Tibial nerve (tissue), 4 donors: Measurements from ENCODE around the gene DNM3. TPM values are rescaled to one million over a fixed set of nuclear protein-coding genes. Genes with fewer than 3 reads are reported as not detected.

Experiments
- DNase-seq, 2 donors: peaks; one replicate each; pipeline ENCODE4 v3.0.0-alpha.2; 2019; ENCODE audit warnings: low spot score in 2 of 2
- H3K27ac ChIP-seq, 4 donors: fragments of 200-600 bp; sonication (generic) in 3 of 4; one replicate each; pipeline ENCODE4 v1.5.1; 2017 to 2019; ENCODE audit warnings: mild to moderate bottlenecking in 1 of 4
- H3K27me3 ChIP-seq, 2 donors: fragments of 200-600 bp; sonication (generic) in 1 of 2; one replicate each; pipeline versions ENCODE4 v1.5.1 to v1.6.0; 2017 to 2019
- H3K36me3 ChIP-seq, 3 donors: fragments of 200-600 bp; sonication (generic); one replicate each; pipeline ENCODE4 v1.5.1; 2018 to 2019
- H3K4me1 ChIP-seq, 4 donors: fragments of 200-600 bp; sonication (generic) in 3 of 4; one replicate each; pipeline ENCODE4 v1.5.1; 2017 to 2019
- H3K4me3 ChIP-seq, 4 donors: fragments of 200-600 bp; sonication (generic) in 3 of 4; one replicate each; pipeline ENCODE4 v1.5.1; 2017 to 2019; ENCODE audit warnings: mild to moderate bottlenecking in 1 of 4, moderate library complexity in 1 of 4
- H3K9me3 ChIP-seq, 4 donors: fragments of 200-600 bp; sonication (generic) in 3 of 4; one replicate each; pipeline ENCODE4 v1.5.1; 2017 to 2019
- CTCF ChIP-seq, 5 experiments: fragments of 200-600 bp in 3 of 5; fragments of 450-650 bp in 2 of 5; sonication (generic) in 3 of 5; IDR thresholded peaks; one replicate each; pipeline ENCODE4 v1.5.1; 2016 to 2019; ENCODE audit warnings: antibody characterized with exemption in 5 of 5, mild to moderate bottlenecking in 3 of 5, moderate library complexity in 2 of 5
- EP300 ChIP-seq, 2 donors: sonication (generic); formaldehyde crosslinking; IDR thresholded peaks; one replicate each; pipeline ENCODE4 v1.6.1; 2017; ENCODE audit warnings: antibody characterized with exemption in 2 of 2, mild to moderate bottlenecking in 1 of 2
- POLR2A ChIP-seq, 2 donors: fragments of 450-650 bp; IDR thresholded peaks; one replicate each; pipeline ENCODE4 v1.6.1; 2017; ENCODE audit warnings: antibody characterized with exemption in 2 of 2, mild to moderate bottlenecking in 2 of 2, moderate library complexity in 2 of 2
- WGBS, 2 donors: methylation state at CpG; one replicate each; pipeline ENCODE4 v1.1.5; 2018; 5-methylcytosine and 5-hydroxymethylcytosine counted together
- total RNA-seq, 4 donors: library from RNA; depleted of rRNA; stranded (reverse); fragments of >200 nt; gene quantifications; one replicate each; pipeline ENCODE4 v1.1.0, GENCODE V29; 2016

DNM3 gene
- total RNA-seq, 4 donors from 2014 or later = 9.8 to 15.3 (median 12.3) TPM

- no peaks in the 10 kb centered on the region for H3K27me3 ChIP-seq
- no peak overlapping the region for H3K27ac ChIP-seq
- WGBS, 2 donors = 78 to 89% methylated on average over 1 of the region's 1 CpG
- TF ChIP-seq POLR2A (IDR thresholded peaks at IDR 0.05) = no peak
- no peak for TF ChIP-seq EP300 (IDR thresholded peaks at IDR 0.05)
- no peak for TF ChIP-seq CTCF (IDR thresholded peaks at IDR 0.05)
- peaks cover 0 to 18% (median 0%) of the 10 kb centered on the region in 4 donors for H3K4me1 ChIP-seq
- no peak overlapping the region for H3K4me3 ChIP-seq
- H3K36me3 ChIP-seq = no peaks in the 10 kb centered on the region
- no peak for DNase-seq
- H3K9me3 ChIP-seq = no peaks in the 10 kb centered on the region
These were observed 424.6 kb downstream of the DNM3 start for GRCh38 chr1:172265905-172266304.

- H3K27me3 ChIP-seq = no peaks in the 10 kb centered on the region
- 91 to 94% methylated on average over 1 of the region's 1 CpG for WGBS, 2 donors
- H3K4me1 ChIP-seq = peaks cover 0 to 21% (median 0%) of the 10 kb centered on the region in 4 donors
- DNase-seq = no peak
- H3K4me3 ChIP-seq = no peak overlapping the region
- no peaks in the 10 kb centered on the region for H3K9me3 ChIP-seq
- no peaks in the 10 kb centered on the region for H3K36me3 ChIP-seq
- no peak for TF ChIP-seq EP300 (IDR thresholded peaks at IDR 0.05)
- no peak for TF ChIP-seq POLR2A (IDR thresholded peaks at IDR 0.05)
- no peak for TF ChIP-seq CTCF (IDR thresholded peaks at IDR 0.05)
- no peak overlapping the region for H3K27ac ChIP-seq
These were observed 425.4 kb downstream of the DNM3 start for GRCh38 chr1:172266528-172267174.

GRCh38 chr1:172268237-172268636 is 426.9 kb downstream of the DNM3 start:
- no peak overlapping the region for H3K27ac ChIP-seq
- H3K9me3 ChIP-seq = no peaks in the 10 kb centered on the region
- peaks cover 0 to 21% (median 0%) of the 10 kb centered on the region in 4 donors for H3K4me1 ChIP-seq
- no peak for DNase-seq
- WGBS, 2 donors = 83 to 84% methylated on average over 3 of the region's 3 CpGs
- no peak overlapping the region for H3K4me3 ChIP-seq
- no peaks in the 10 kb centered on the region for H3K27me3 ChIP-seq
- H3K36me3 ChIP-seq = no peaks in the 10 kb centered on the region
- no peak for TF ChIP-seq EP300 (IDR thresholded peaks at IDR 0.05)
- no peak for TF ChIP-seq POLR2A (IDR thresholded peaks at IDR 0.05)

GRCh38 chr1:172269084-172269483 is 427.8 kb downstream of the DNM3 start:
- no peak for DNase-seq
- no peak overlapping the region for H3K4me3 ChIP-seq
- TF ChIP-seq POLR2A (IDR thresholded peaks at IDR 0.05) (no peak), CTCF (IDR thresholded peaks at IDR 0.05) (no peak), EP300 (IDR thresholded peaks at IDR 0.05) (no peak)
- no peaks in the 10 kb centered on the region for H3K36me3 ChIP-seq
- peaks cover 0 to 27% (median 0%) of the 10 kb centered on the region in 4 donors for H3K4me1 ChIP-seq
- 64 to 66% methylated on average over 5 of the region's 5 CpGs for WGBS, 2 donors
- H3K27me3 ChIP-seq = no peaks in the 10 kb centered on the region
- H3K27ac ChIP-seq = peak overlapping the region in 2 of 4 donors; percentile 27 to 52
- no peaks in the 10 kb centered on the region for H3K9me3 ChIP-seq

GRCh38 chr1:172269644-172270043 is 428.3 kb downstream of the DNM3 start:
- Histone ChIP-seq H3K27me3 (no peaks in the 10 kb centered on the region), H3K9me3 (no peaks in the 10 kb centered on the region), H3K4me3 (no peak overlapping the region), H3K36me3 (no peaks in the 10 kb centered on the region), H3K27ac (peak overlapping the region in 1 of 4 donors; percentile 52), H3K4me1 (peaks cover 0 to 27% (median 0%) of the 10 kb centered on the region in 4 donors)
- DNase-seq = no peak
- TF ChIP-seq CTCF (IDR thresholded peaks at IDR 0.05) = no peak
- TF ChIP-seq EP300 (IDR thresholded peaks at IDR 0.05) = no peak
- no peak for TF ChIP-seq POLR2A (IDR thresholded peaks at IDR 0.05)
- WGBS, 2 donors = 89 to 97% methylated on average over 3 of the region's 3 CpGs
